Measurements from ENCODE around the gene TUBAL3.

Gene TUBAL3

GRCh38 chr10:5406918-5407317 lies 2.3 kb upstream of the TUBAL3 start:
- Histone ChIP-seq H3K27me3 (ENCODE audit: insufficient read depth, low read depth) (no peaks in the 10 kb centered on the region), H3K27ac (no peak overlapping the region), H3K4me1 (ENCODE audit: low read depth, poor library complexity, severe bottlenecking) (peaks cover 15% of the 10 kb centered on the region), H3K4me3 (IDR thresholded peaks at IDR 0.05; ENCODE audit: insufficient read depth, low read depth, low read length) (no peak overlapping the region), H3K79me2 (ENCODE audit: insufficient read depth, low read depth) (no peaks in the 10 kb centered on the region), H3K36me3 (ENCODE audit: insufficient read depth) (no peaks in the 10 kb centered on the region), H3K4me2 (no peak overlapping the region), H2AFZ (ENCODE audit: low read depth) (no peak overlapping the region), H3K9ac (no peak overlapping the region), H4K20me1 (ENCODE audit: insufficient read depth) (no peaks in the 10 kb centered on the region)
- TF ChIP-seq CTCF (conservative IDR thresholded peaks at IDR 0.05; ENCODE audit: low read depth, low read length) = no peak

GRCh38 chr10:5402798-5403197 lies 1.8 kb downstream of the TUBAL3 start:
- Histone ChIP-seq H3K4me2 (no peak overlapping the region), H3K4me3 (IDR thresholded peaks at IDR 0.05; ENCODE audit: insufficient read depth, low read depth, low read length) (no peak overlapping the region), H4K20me1 (ENCODE audit: insufficient read depth) (no peaks in the 10 kb centered on the region), H3K36me3 (ENCODE audit: insufficient read depth) (no peaks in the 10 kb centered on the region), H3K4me1 (ENCODE audit: low read depth, poor library complexity, severe bottlenecking) (no peaks in the 10 kb centered on the region), H3K9ac (no peak overlapping the region), H3K79me2 (ENCODE audit: insufficient read depth, low read depth) (no peaks in the 10 kb centered on the region), H2AFZ (ENCODE audit: low read depth) (no peak overlapping the region), H3K27ac (no peak overlapping the region), H3K27me3 (ENCODE audit: insufficient read depth, low read depth) (no peaks in the 10 kb centered on the region)
- TF ChIP-seq CTCF (conservative IDR thresholded peaks at IDR 0.05; ENCODE audit: low read depth, low read length) = no peak

- Histone ChIP-seq H4K20me1 (ENCODE audit: insufficient read depth) (no peaks in the 10 kb centered on the region), H3K4me3 (IDR thresholded peaks at IDR 0.05; ENCODE audit: insufficient read depth, low read depth, low read length) (no peak overlapping the region), H2AFZ (ENCODE audit: low read depth) (no peak overlapping the region), H3K27me3 (ENCODE audit: insufficient read depth, low read depth) (no peaks in the 10 kb centered on the region), H3K4me1 (ENCODE audit: low read depth, poor library complexity, severe bottlenecking) (no peaks in the 10 kb centered on the region), H3K4me2 (no peak overlapping the region), H3K27ac (no peak overlapping the region), H3K36me3 (ENCODE audit: insufficient read depth) (no peaks in the 10 kb centered on the region), H3K9ac (no peak overlapping the region), H3K79me2 (ENCODE audit: insufficient read depth, low read depth) (no peaks in the 10 kb centered on the region)
- no peak for TF ChIP-seq CTCF (conservative IDR thresholded peaks at IDR 0.05; ENCODE audit: low read depth, low read length)
These were observed 4.0 kb downstream of the TUBAL3 start for GRCh38 chr10:5400468-5401240.

- H4K20me1 ChIP-seq (ENCODE audit: insufficient read depth) = no peaks in the 10 kb centered on the region
- H3K4me1 ChIP-seq (ENCODE audit: low read depth, poor library complexity, severe bottlenecking) = no peaks in the 10 kb centered on the region
- H3K36me3 ChIP-seq (ENCODE audit: insufficient read depth) = no peaks in the 10 kb centered on the region
- no peak overlapping the region for H3K27ac ChIP-seq
- TF ChIP-seq CTCF (conservative IDR thresholded peaks at IDR 0.05; ENCODE audit: low read depth, low read length) = no peak
- no peaks in the 10 kb centered on the region for H3K79me2 ChIP-seq (ENCODE audit: insufficient read depth, low read depth)
- no peak overlapping the region for H3K4me2 ChIP-seq
- H3K27me3 ChIP-seq (ENCODE audit: insufficient read depth, low read depth) = no peaks in the 10 kb centered on the region
- H2AFZ ChIP-seq (ENCODE audit: low read depth) = no peak overlapping the region
- H3K9ac ChIP-seq = no peak overlapping the region
- H3K4me3 ChIP-seq (IDR thresholded peaks at IDR 0.05; ENCODE audit: insufficient read depth, low read depth, low read length) = no peak overlapping the region
These were observed 5.3 kb downstream of the TUBAL3 start for GRCh38 chr10:5399332-5399731.

Data from KMS-11 (cell line).